Measurements from ENCODE around the gene ERFE.

ERFE gene

GRCh38 chr2:238202326-238203093, 43.7 kb downstream of the ERFE start:
- H3K36me3 ChIP-seq (ENCODE audit: control insufficient read depth in 4 of 4, insufficient read depth in 4 of 4, low read length in 3 of 4) = no peaks in the 10 kb centered on the region
- peak; percentile 15 to 75 (median 75) for DNase-seq
- no peaks in the 10 kb centered on the region for H3K9me3 ChIP-seq (ENCODE audit: control extremely low read depth in 1 of 5, control insufficient read depth in 4 of 5, insufficient read depth in 2 of 5, low read depth in 1 of 5, low read length in 4 of 5)
- 23% methylated on average over 25 of the region's 27 CpGs for WGBS (ENCODE audit: insufficient coverage)
- H3K27me3 ChIP-seq (replicated peaks in 2 of 5; ENCODE audit: control insufficient read depth in 4 of 5, insufficient read depth in 5 of 5, low read length in 4 of 5) = peaks cover 0 to 2% (median 0%) of the 10 kb centered on the region in 5 experiments
- CTCF ChIA-PET = interaction anchor here (1.2 to 1.6 kb wide), 3 partner anchors 15 to 27 kb away, joined by 3 to 4 read pairs (median 4); no protein-coding TSS in a partner anchor
- peak overlapping the region; percentile 70 to 88 for H3K27ac ChIP-seq (ENCODE audit: insufficient read depth in 1 of 2, low read depth in 1 of 2, low read length in 2 of 2, poor library complexity in 1 of 2, severe bottlenecking in 2 of 2)
- POLR2A ChIA-PET = interaction anchor here (0.9 kb wide), 1 partner anchor 25 kb away, joined by 3 read pairs; no protein-coding TSS in a partner anchor
- peaks cover 7 to 32% (median 25%) of the 10 kb centered on the region in 4 experiments for H3K4me1 ChIP-seq (ENCODE audit: control extremely low read depth in 1 of 4, control insufficient read depth in 4 of 4, insufficient read depth in 4 of 4, low read length in 3 of 4)
- H3K4me3 ChIP-seq (ENCODE audit: control insufficient read depth in 1 of 7, extremely low read depth in 1 of 7, insufficient read depth in 4 of 7, low read depth in 2 of 7, low read length in 6 of 7) = peak overlapping the region; percentile 68 to 89 (median 81)

DNA sequence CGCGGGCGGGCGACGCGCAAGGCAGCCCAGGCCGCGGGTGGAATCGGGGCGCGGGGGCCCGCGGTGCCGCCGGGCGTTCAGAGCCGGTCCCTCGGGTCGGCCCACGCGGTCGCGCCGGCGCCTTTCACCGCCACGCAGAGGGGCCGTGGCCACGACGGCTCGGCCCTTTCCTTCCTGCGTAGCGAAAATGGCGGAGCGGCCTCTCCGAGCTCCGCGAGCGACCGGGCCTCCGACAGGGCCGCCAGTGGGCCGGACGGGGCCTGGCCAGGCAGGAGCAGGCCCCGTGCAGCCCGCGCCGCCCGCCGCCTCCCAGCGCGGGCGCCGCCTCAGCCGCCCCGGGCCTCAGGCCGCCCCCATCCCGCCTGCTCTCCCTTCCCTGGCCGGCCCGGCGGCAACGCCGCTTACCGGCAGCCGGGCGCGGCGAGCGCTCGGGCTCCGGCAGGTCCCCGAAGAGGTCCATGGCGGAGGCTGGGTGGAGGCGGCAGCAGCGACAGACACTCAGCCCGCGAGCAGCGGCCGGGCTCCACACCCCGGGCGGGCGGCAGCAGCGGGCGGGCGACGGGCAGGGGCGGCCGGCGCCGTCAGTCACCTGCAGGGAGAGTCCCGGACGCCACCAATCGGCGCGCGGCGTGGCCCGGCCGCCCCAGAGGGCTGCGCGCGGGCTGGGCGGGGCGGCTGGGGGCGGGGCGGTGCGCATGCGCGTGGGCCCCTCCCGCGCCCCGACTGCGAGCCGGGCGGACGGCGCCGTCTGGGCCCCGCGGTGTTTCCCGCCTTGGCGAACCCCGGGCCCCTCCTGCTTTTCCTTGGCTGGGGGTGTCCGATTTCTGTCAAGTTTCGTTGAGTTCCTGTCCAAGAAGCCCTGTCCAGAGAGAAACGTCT, 44.6 kb downstream of the ERFE start, which contains the start of gene ILKAP:
Gene ILKAP, minus strand, starts transcription at position 602 of the 879 bp plus-strand sequence. Its CDS starts 142 bp downstream, at position 460.
- under 1% methylated on average over 86 of the region's 126 CpGs for WGBS (ENCODE audit: insufficient coverage)

DNA sequence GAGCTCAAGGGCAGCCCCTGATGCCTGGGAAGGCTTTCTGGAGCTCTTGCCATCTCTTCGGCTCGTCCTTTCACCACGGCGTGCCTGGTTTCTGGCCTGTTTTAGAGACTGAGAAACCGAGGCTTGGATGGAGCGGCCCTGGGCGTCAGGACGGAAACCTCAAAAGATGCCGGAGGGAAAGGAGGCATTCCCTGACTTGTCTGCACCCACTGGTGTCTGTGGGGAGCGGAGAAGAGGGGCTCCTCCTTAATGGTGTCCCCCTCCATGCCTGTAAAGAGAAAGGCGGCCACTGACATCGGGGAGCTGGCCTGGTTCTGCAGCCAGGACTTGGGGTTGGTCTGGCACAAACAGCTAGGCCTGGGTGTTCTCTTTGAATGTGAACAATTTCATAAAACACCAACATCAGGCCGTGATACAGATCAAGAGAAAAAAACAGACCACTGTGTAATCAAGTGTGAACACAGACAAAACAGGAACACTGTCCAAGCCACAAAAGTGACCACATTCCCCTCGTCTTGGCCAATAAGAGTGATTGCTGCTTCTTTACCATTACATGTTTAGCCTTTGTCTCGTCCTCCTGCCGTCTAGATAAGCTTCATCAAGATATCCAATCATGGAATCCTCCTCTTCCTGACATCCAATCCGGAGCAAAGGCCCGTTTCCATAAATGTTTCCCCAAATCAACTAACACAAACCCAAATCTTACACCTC, 45.4 kb downstream of the ERFE start:
- CTCF ChIA-PET = no interaction called here
- no peaks in the 10 kb centered on the region for H3K9me3 ChIP-seq (ENCODE audit: control extremely low read depth in 1 of 5, control insufficient read depth in 4 of 5, insufficient read depth in 2 of 5, low read depth in 1 of 5, low read length in 4 of 5)
- H3K36me3 ChIP-seq (ENCODE audit: control insufficient read depth in 4 of 4, insufficient read depth in 4 of 4, low read length in 3 of 4) = no peaks in the 10 kb centered on the region
- DNase-seq = peak; percentile 55 to 77 (median 64)
- H3K4me3 ChIP-seq (ENCODE audit: control insufficient read depth in 1 of 7, extremely low read depth in 1 of 7, insufficient read depth in 4 of 7, low read depth in 2 of 7, low read length in 6 of 7) = peak overlapping the region in 6 of 7 experiments; percentile 24 to 87 (median 64)
- WGBS (ENCODE audit: insufficient coverage) = 60% methylated on average over 13 of the region's 18 CpGs
- H3K27ac ChIP-seq (ENCODE audit: insufficient read depth in 1 of 2, low read depth in 1 of 2, low read length in 2 of 2, poor library complexity in 1 of 2, severe bottlenecking in 2 of 2) = peak overlapping the region; percentile 50 to 76
- H3K4me1 ChIP-seq (ENCODE audit: control extremely low read depth in 1 of 4, control insufficient read depth in 4 of 4, insufficient read depth in 4 of 4, low read length in 3 of 4) = peaks cover 7 to 32% (median 25%) of the 10 kb centered on the region in 4 experiments
- H3K27me3 ChIP-seq (replicated peaks in 2 of 5; ENCODE audit: control insufficient read depth in 4 of 5, insufficient read depth in 5 of 5, low read length in 4 of 5) = peaks cover 0 to 5% (median 3%) of the 10 kb centered on the region in 5 experiments
- POLR2A ChIA-PET = interaction anchor here (0.5 to 0.7 kb wide), 2 partner anchors 8 to 18 kb away, joined by 3 read pairs; no protein-coding TSS in a partner anchor

More for the DNA sequence above, 44.6 kb downstream of the ERFE start, which contains the start of gene ILKAP:
- CTCF ChIA-PET = interaction anchor here (1.2 to 1.6 kb wide), 3 partner anchors 15 to 28 kb away, joined by 3 to 4 read pairs (median 4); no protein-coding TSS in a partner anchor
- Histone ChIP-seq H3K27me3 (replicated peaks in 2 of 5; ENCODE audit: control insufficient read depth in 4 of 5, insufficient read depth in 5 of 5, low read length in 4 of 5) (peaks cover 0 to 5% (median 1%) of the 10 kb centered on the region in 5 experiments), H3K9me3 (ENCODE audit: control extremely low read depth in 1 of 5, control insufficient read depth in 4 of 5, insufficient read depth in 2 of 5, low read depth in 1 of 5, low read length in 4 of 5) (no peaks in the 10 kb centered on the region), H3K4me3 (ENCODE audit: control insufficient read depth in 1 of 7, extremely low read depth in 1 of 7, insufficient read depth in 4 of 7, low read depth in 2 of 7, low read length in 6 of 7) (peak within 1 kb of the TSS; percentile 68 to 89 (median 81)), H3K27ac (ENCODE audit: insufficient read depth in 1 of 2, low read depth in 1 of 2, low read length in 2 of 2, poor library complexity in 1 of 2, severe bottlenecking in 2 of 2) (peak within 1 kb of the TSS; percentile 70 to 88), H3K36me3 (ENCODE audit: control insufficient read depth in 4 of 4, insufficient read depth in 4 of 4, low read length in 3 of 4) (no peaks in the 10 kb centered on the region), H3K4me1 (ENCODE audit: control extremely low read depth in 1 of 4, control insufficient read depth in 4 of 4, insufficient read depth in 4 of 4, low read length in 3 of 4) (peaks cover 7 to 32% (median 25%) of the 10 kb centered on the region in 4 experiments)
- peak; percentile 79 to 89 (median 88) for DNase-seq
- POLR2A ChIA-PET = interaction anchor here (0.5 to 0.7 kb wide), 2 partner anchors 9 to 19 kb away, joined by 3 read pairs; no protein-coding TSS in a partner anchor

GRCh38 chr2:238207006-238207405, 48.2 kb downstream of the ERFE start:
- no peak overlapping the region for H3K27ac ChIP-seq (ENCODE audit: insufficient read depth in 1 of 2, low read depth in 1 of 2, low read length in 2 of 2, poor library complexity in 1 of 2, severe bottlenecking in 2 of 2)
- H3K27me3 ChIP-seq (replicated peaks in 2 of 5; ENCODE audit: control insufficient read depth in 4 of 5, insufficient read depth in 5 of 5, low read length in 4 of 5) = peaks cover 0 to 9% (median 5%) of the 10 kb centered on the region in 5 experiments
- H3K9me3 ChIP-seq (ENCODE audit: control extremely low read depth in 1 of 5, control insufficient read depth in 4 of 5, insufficient read depth in 2 of 5, low read depth in 1 of 5, low read length in 4 of 5) = no peaks in the 10 kb centered on the region
- no peaks in the 10 kb centered on the region for H3K36me3 ChIP-seq (ENCODE audit: control insufficient read depth in 4 of 4, insufficient read depth in 4 of 4, low read length in 3 of 4)
- H3K4me3 ChIP-seq (ENCODE audit: control insufficient read depth in 1 of 7, extremely low read depth in 1 of 7, insufficient read depth in 4 of 7, low read depth in 2 of 7, low read length in 6 of 7) = no peak overlapping the region
- CTCF ChIA-PET = no interaction called here
- no peak for DNase-seq
- peaks cover 7 to 15% (median 15%) of the 10 kb centered on the region in 4 experiments for H3K4me1 ChIP-seq (ENCODE audit: control extremely low read depth in 1 of 4, control insufficient read depth in 4 of 4, insufficient read depth in 4 of 4, low read length in 3 of 4)
- WGBS (ENCODE audit: insufficient coverage) = 94% methylated on average over 7 of the region's 7 CpGs
- POLR2A ChIA-PET = no interaction called here

GRCh38 chr2:238216651-238217184, 57.9 kb downstream of the ERFE start:
- Histone ChIP-seq H3K4me1 (ENCODE audit: control extremely low read depth in 1 of 4, control insufficient read depth in 4 of 4, insufficient read depth in 4 of 4, low read length in 3 of 4) (no peaks in the 10 kb centered on the region), H3K27ac (ENCODE audit: insufficient read depth in 1 of 2, low read depth in 1 of 2, low read length in 2 of 2, poor library complexity in 1 of 2, severe bottlenecking in 2 of 2) (no peak overlapping the region), H3K9me3 (ENCODE audit: control extremely low read depth in 1 of 5, control insufficient read depth in 4 of 5, insufficient read depth in 2 of 5, low read depth in 1 of 5, low read length in 4 of 5) (peaks cover 0 to 2% (median 0%) of the 10 kb centered on the region in 5 experiments), H3K4me3 (ENCODE audit: control insufficient read depth in 1 of 7, extremely low read depth in 1 of 7, insufficient read depth in 4 of 7, low read depth in 2 of 7, low read length in 6 of 7) (no peak overlapping the region), H3K36me3 (ENCODE audit: control insufficient read depth in 4 of 4, insufficient read depth in 4 of 4, low read length in 3 of 4) (no peaks in the 10 kb centered on the region), H3K27me3 (replicated peaks in 2 of 5; ENCODE audit: control insufficient read depth in 4 of 5, insufficient read depth in 5 of 5, low read length in 4 of 5) (peaks cover 0 to 3% (median 0%) of the 10 kb centered on the region in 5 experiments)
- no peak for DNase-seq
- WGBS (ENCODE audit: insufficient coverage) = 100% methylated on average over 2 of the region's 2 CpGs
- POLR2A ChIA-PET = no interaction called here
- CTCF ChIA-PET = interaction anchor here (0.7 kb wide), 1 partner anchor 1684 kb away, joined by 3 read pairs; no protein-coding TSS in a partner anchor
